HepG2 (cell line): ENCODE results near the gene MYOF.

Experiments
- DDIT3 ChIP-seq: sonication (generic); formaldehyde crosslinking; IDR thresholded peaks from 2 replicates; pipeline ENCODE4 v1.4.0; 2020; ENCODE audit warnings: mild to moderate bottlenecking, missing genetic modification reagents
- MYNN ChIP-seq: sonication (generic); formaldehyde crosslinking; IDR thresholded peaks from 2 replicates; pipeline ENCODE4 v1.4.0; 2020; ENCODE audit warnings: mild to moderate bottlenecking, low read depth, missing genetic modification reagents
- PREB ChIP-seq: sonication (generic); formaldehyde crosslinking; IDR thresholded peaks from 2 replicates; pipeline ENCODE4 v1.4.0; 2020; ENCODE audit warnings: missing genetic modification reagents
- SMAD3 ChIP-seq: sonication (generic); formaldehyde crosslinking; IDR thresholded peaks from 2 replicates; pipeline ENCODE4 v1.4.0; 2020; ENCODE audit warnings: missing genetic modification reagents
- ZFP82 ChIP-seq: sonication (generic); formaldehyde crosslinking; IDR thresholded peaks from 2 replicates; pipeline ENCODE4 v1.5.1; 2020; ENCODE audit warnings: mild to moderate bottlenecking, missing genetic modification reagents, borderline replicate concordance
- ZMYM2 ChIP-seq: sonication (generic); formaldehyde crosslinking; IDR thresholded peaks from 2 replicates; pipeline ENCODE4 v1.8.0; 2022; ENCODE audit warnings: mild to moderate bottlenecking, missing genetic modification reagents
- TF ChIP-seq, protein P1 (sequence below): sonication (generic); formaldehyde crosslinking; IDR thresholded peaks from 2 replicates; pipeline ENCODE4 v1.5.0; 2020; ENCODE audit warnings: missing genetic modification reagents, mild to moderate bottlenecking, borderline replicate concordance

- TF ChIP-seq, protein P1, sequence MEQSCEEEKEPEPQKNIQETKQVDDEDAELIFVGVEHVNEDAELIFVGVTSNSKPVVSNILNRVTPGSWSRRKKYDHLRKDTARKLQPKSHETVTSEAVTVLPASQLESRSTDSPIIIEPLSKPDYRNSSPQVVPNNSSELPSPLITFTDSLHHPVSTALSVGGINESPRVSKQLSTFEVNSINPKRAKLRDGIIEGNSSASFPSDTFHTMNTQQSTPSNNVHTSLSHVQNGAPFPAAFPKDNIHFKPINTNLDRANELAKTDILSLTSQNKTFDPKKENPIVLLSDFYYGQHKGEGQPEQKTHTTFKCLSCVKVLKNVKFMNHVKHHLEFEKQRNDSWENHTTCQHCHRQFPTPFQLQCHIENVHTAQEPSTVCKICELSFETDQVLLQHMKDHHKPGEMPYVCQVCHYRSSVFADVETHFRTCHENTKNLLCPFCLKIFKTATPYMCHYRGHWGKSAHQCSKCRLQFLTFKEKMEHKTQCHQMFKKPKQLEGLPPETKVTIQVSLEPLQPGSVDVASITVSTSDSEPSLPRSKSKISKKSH = no peak
- TF ChIP-seq DDIT3 (CRISPR knock-in tag) (no peak), MYNN (no peak), ZMYM2 (CRISPR knock-in tag) (no peak), SMAD3 (CRISPR knock-in tag) (no peak), ZFP82 (no peak), PREB (no peak)
Observed at GRCh38 chr10:93462371-93462770, 19.8 kb downstream of the MYOF start.
